NCI-H2029 treated with DMSO at 0.1 percent for 48 hours (cell line): ENCODE data around the gene FAM131B.
"Not testable (repeated sequence)": the region's sequence is repeated elsewhere in the genome, so short reads cannot be mapped to it uniquely, and the experiment has no call there.

ENCODE experiments used
- DNase-seq: peaks from one replicate; lab custom pipeline; 2025; lab: John Stamatoyannopoulos, UW

FAM131B gene

GRCh38 chr7:143394777-143395176, 32.3 kb upstream of the FAM131B start:
- no peak for DNase-seq

- DNase-seq = no peak
Measured at GRCh38 chr7:143394068-143394467, 31.6 kb upstream of the FAM131B start.

- no peak for DNase-seq
Measured at GRCh38 chr7:143393267-143394041, 30.9 kb upstream of the FAM131B start.

- no peak for DNase-seq
Measured at GRCh38 chr7:143392875-143393266, 30.4 kb upstream of the FAM131B start.

GRCh38 chr7:143392427-143392826, 29.9 kb upstream of the FAM131B start:
- DNase-seq = not testable (repeated sequence)

GRCh38 chr7:143391462-143392404, 29.2 kb upstream of the FAM131B start:
- DNase-seq = no peak

- no peak for DNase-seq
Measured at GRCh38 chr7:143390773-143391317, 28.3 kb upstream of the FAM131B start.

GRCh38 chr7:143390104-143390772, 27.7 kb upstream of the FAM131B start:
- no peak for DNase-seq

GRCh38 chr7:143389316-143390103, 27.0 kb upstream of the FAM131B start:
- DNase-seq = no peak

- DNase-seq = no peak
Measured at GRCh38 chr7:143388491-143389101, 26.1 kb upstream of the FAM131B start.

GRCh38 chr7:143388051-143388450, 25.5 kb upstream of the FAM131B start:
- no peak for DNase-seq

GRCh38 chr7:143387156-143387975, 24.9 kb upstream of the FAM131B start:
- no peak for DNase-seq

- no peak for DNase-seq
Measured at GRCh38 chr7:143385891-143386781, 23.6 kb upstream of the FAM131B start.

GRCh38 chr7:143384661-143385631, 22.4 kb upstream of the FAM131B start:
- DNase-seq = no peak

GRCh38 chr7:143384148-143384547, 21.6 kb upstream of the FAM131B start:
- DNase-seq = no peak

GRCh38 chr7:143383642-143383957, 21.1 kb upstream of the FAM131B start:
- no peak for DNase-seq

- no peak for DNase-seq
Measured at GRCh38 chr7:143382791-143383641, 20.5 kb upstream of the FAM131B start.
